ENCODE data around the gene EIF3K. TPM values are rescaled to one million over a fixed set of nuclear protein-coding genes. Genes with fewer than 3 reads are reported as not detected.
A peak's percentile ranks its signal among the peaks of the same experiment; 100 is the strongest.

EIF3K gene
- total RNA-seq, 3 donors from 2014 or later: 370 to 409 (median 401) TPM

DNA sequence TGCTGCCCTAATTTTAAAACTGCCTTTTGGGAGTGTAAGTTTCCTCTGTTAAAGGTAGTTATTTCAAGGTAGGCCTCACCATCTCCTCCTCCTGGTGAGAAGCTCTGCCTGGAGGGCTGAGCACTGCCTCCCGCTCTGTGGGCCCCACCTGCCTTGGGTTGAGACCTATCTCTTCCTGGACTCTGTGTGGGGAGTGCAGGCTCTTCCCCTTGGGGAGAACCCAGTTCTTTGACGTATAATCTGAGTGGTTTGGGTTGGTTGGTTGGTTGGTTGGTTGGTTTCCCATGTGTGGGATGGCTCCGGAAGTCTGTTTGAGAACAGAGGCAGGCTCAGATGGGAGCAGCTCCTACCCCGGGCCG lies 67.5 kb downstream of the EIF3K start:
- peaks cover 12% of the 10 kb centered on the region for H3K36me3 Mint-ChIP-seq (ENCODE audit: insufficient read depth)

More for the DNA sequence above, 67.5 kb downstream of the EIF3K start:
- DNase-seq (peak; percentile 17), ATAC-seq (peak; percentile 48 to 61)
- H3K9me3 Mint-ChIP-seq: no peaks in the 10 kb centered on the region
- peaks cover 78% of the 10 kb centered on the region for H3K4me1 Mint-ChIP-seq (ENCODE audit: low read depth)
- H3K27me3 Mint-ChIP-seq (ENCODE audit: low read depth): no peaks in the 10 kb centered on the region
- peak overlapping the region; percentile 31 for H3K4me3 Mint-ChIP-seq

Other genes starting within 250 kb of the EIF3K start
- gene PSMD8, start 244.6 kb upstream of the EIF3K start, total RNA-seq: 100 to 1,000 TPM; 331 to 368 (median 337) TPM
- gene GGN, start 231.2 kb upstream of the EIF3K start, total RNA-seq: under 1 TPM in 2 of 3 donors, not detected in 1; 0.11 TPM
- under 1 TPM; 0.46 to 0.74 (median 0.57) TPM for gene SPRED3, start 230.5 kb upstream of the EIF3K start, total RNA-seq
- 10 to 100 TPM; 22.7 to 27.5 (median 24.5) TPM for gene FAM98C, start 216.1 kb upstream of the EIF3K start, total RNA-seq
- 1 to 10 TPM in 2 of 3 donors, under 1 TPM in 1; 0.66 to 1.4 (median 1.2) TPM for gene RASGRP4, start 193.0 kb upstream of the EIF3K start, total RNA-seq
- 1 to 10 TPM; 2.3 to 3.9 (median 3.2) TPM for gene RYR1, start 185.5 kb upstream of the EIF3K start, total RNA-seq
- 100 to 1,000 TPM; 109 to 130 (median 126) TPM for gene MAP4K1, start 1.2 kb upstream of the EIF3K start, total RNA-seq
- 100 to 1,000 TPM; 215 to 233 (median 230) TPM for gene ACTN4, start 28.5 kb downstream of the EIF3K start, total RNA-seq
- gene CAPN12, start 125.3 kb downstream of the EIF3K start, total RNA-seq: 1 to 10 TPM in 2 of 3 donors, under 1 TPM in 1; 0.99 to 1.1 (median 1.0) TPM
- not detected for gene LGALS7, start 154.3 kb downstream of the EIF3K start, total RNA-seq
- gene LGALS7B, start 170.0 kb downstream of the EIF3K start, total RNA-seq: not detected
- gene LGALS4, start 193.8 kb downstream of the EIF3K start, total RNA-seq: 1 to 10 TPM; 1.7 to 2.7 (median 2.2) TPM
- 100 to 1,000 TPM in 2 of 3 donors, 10 to 100 TPM in 1; 91.1 to 109 (median 108) TPM for gene ECH1, start 212.6 kb downstream of the EIF3K start, total RNA-seq
- gene HNRNPL, start 230.8 kb downstream of the EIF3K start, total RNA-seq: 100 to 1,000 TPM; 679 to 736 (median 698) TPM